ENCODE measurements around the gene GOLGA1.
"Not testable (repeated sequence)": the region's sequence is repeated elsewhere in the genome, so short reads cannot be mapped to it uniquely, and the experiment has no call there.

GOLGA1 gene

GRCh38 chr9:124941679-124942561, 1.0 kb upstream of the GOLGA1 start:
- FAIRE-seq, result peak; percentile 61

GRCh38 chr9:124940521-124940893, 376 bp downstream of the GOLGA1 start:
- DNase-seq (ENCODE audit: extremely low spot score, insufficient read length, low read depth), result no peak
- FAIRE-seq, result peak; percentile 54

More at GRCh38 chr9:124941679-124942561, 1.0 kb upstream of the GOLGA1 start:
- peak; percentile 7 for DNase-seq (ENCODE audit: extremely low spot score, insufficient read length, low read depth)

GRCh38 chr9:124939944-124940343, 939 bp downstream of the GOLGA1 start:
- FAIRE-seq (no peak), DNase-seq (ENCODE audit: extremely low spot score, insufficient read length, low read depth) (no peak)

GRCh38 chr9:124934290-124934689, 6.6 kb downstream of the GOLGA1 start:
- peak; percentile 65 for FAIRE-seq
- DNase-seq (ENCODE audit: extremely low spot score, insufficient read length, low read depth), result no peak

GRCh38 chr9:124932333-124932732, 8.6 kb downstream of the GOLGA1 start:
- no peak for FAIRE-seq
- DNase-seq (ENCODE audit: extremely low spot score, insufficient read length, low read depth), result no peak

- DNase-seq (ENCODE audit: extremely low spot score, insufficient read length, low read depth) (no peak), FAIRE-seq (no peak)
Observed at GRCh38 chr9:124929464-124929863, 11.4 kb downstream of the GOLGA1 start.

GRCh38 chr9:124928116-124928515, 12.8 kb downstream of the GOLGA1 start:
- no peak for DNase-seq (ENCODE audit: extremely low spot score, insufficient read length, low read depth)
- no peak for FAIRE-seq

GRCh38 chr9:124920394-124920793, 20.5 kb downstream of the GOLGA1 start:
- DNase-seq (ENCODE audit: extremely low spot score, insufficient read length, low read depth); FAIRE-seq: not testable (repeated sequence)

- FAIRE-seq (no peak), DNase-seq (ENCODE audit: extremely low spot score, insufficient read length, low read depth) (no peak)
Observed at GRCh38 chr9:124914753-124915405, 26.0 kb downstream of the GOLGA1 start.

- no peak for FAIRE-seq
- DNase-seq (ENCODE audit: extremely low spot score, insufficient read length, low read depth), result no peak
Observed at GRCh38 chr9:124913378-124913777, 27.5 kb downstream of the GOLGA1 start.

GRCh38 chr9:124911766-124912165, 29.1 kb downstream of the GOLGA1 start:
- FAIRE-seq, result no peak
- no peak for DNase-seq (ENCODE audit: extremely low spot score, insufficient read length, low read depth)

- no peak for DNase-seq (ENCODE audit: extremely low spot score, insufficient read length, low read depth)
- FAIRE-seq, result no peak
Observed at GRCh38 chr9:124908098-124908497, 32.8 kb downstream of the GOLGA1 start.

GRCh38 chr9:124906966-124907365, 33.9 kb downstream of the GOLGA1 start:
- no peak for FAIRE-seq

GRCh38 chr9:124899845-124900244, 41.0 kb downstream of the GOLGA1 start:
- no peak for FAIRE-seq

More at GRCh38 chr9:124906966-124907365, 33.9 kb downstream of the GOLGA1 start:
- no peak for DNase-seq (ENCODE audit: extremely low spot score, insufficient read length, low read depth)

GRCh38 chr9:124897570-124898460, 43.1 kb downstream of the GOLGA1 start:
- FAIRE-seq, result no peak

More at GRCh38 chr9:124899845-124900244, 41.0 kb downstream of the GOLGA1 start:
- no peak for DNase-seq (ENCODE audit: extremely low spot score, insufficient read length, low read depth)

GRCh38 chr9:124894741-124895170, 46.1 kb downstream of the GOLGA1 start:
- peak; percentile 26 for FAIRE-seq
- no peak for DNase-seq (ENCODE audit: extremely low spot score, insufficient read length, low read depth)

More at GRCh38 chr9:124897570-124898460, 43.1 kb downstream of the GOLGA1 start:
- no peak for DNase-seq (ENCODE audit: extremely low spot score, insufficient read length, low read depth)

GRCh38 chr9:124894035-124894740, 46.7 kb downstream of the GOLGA1 start:
- no peak for FAIRE-seq
- no peak for DNase-seq (ENCODE audit: extremely low spot score, insufficient read length, low read depth)

GRCh38 chr9:124890179-124890578, 50.7 kb downstream of the GOLGA1 start:
- no peak for DNase-seq (ENCODE audit: extremely low spot score, insufficient read length, low read depth)
- no peak for FAIRE-seq

- DNase-seq (ENCODE audit: extremely low spot score, insufficient read length, low read depth), result no peak
- no peak for FAIRE-seq
Observed at GRCh38 chr9:124889006-124889405, 51.9 kb downstream of the GOLGA1 start.

Data from GM18507 (cell line).